HL-60 (cell line): Measurements from ENCODE around the gene IGSF9B.

Experiments used
- DNase-seq, 2 experiments: peaks; one replicate each; pipeline ENCODE4 v3.0.0-alpha.2; 2010 to 2020; ENCODE audit warnings: low read depth in 1 of 2, low spot score in 1 of 2
- H3K27ac ChIP-seq: fragments of 250-450 bp; sonication (Bioruptor Pico); replicated peaks from 2 replicates; pipeline ENCODE4 v1.5.1; 2020; ENCODE audit warnings: mild to moderate bottlenecking, moderate library complexity
- H3K27me3 ChIP-seq: fragments of 250-450 bp; sonication (Bioruptor Pico); 2 replicates; pipeline ENCODE4 v1.5.1; 2021; ENCODE audit warnings: mild to moderate bottlenecking, moderate library complexity; ENCODE audit not compliant: insufficient read depth, poor library complexity, severe bottlenecking
- H3K4me3 ChIP-seq: replicated peaks from 2 replicates; pipeline ENCODE4 v1.5.1; 2011; ENCODE audit warnings: mild to moderate bottlenecking, control low read depth, low read length; ENCODE audit not compliant: insufficient read depth
- CTCF ChIP-seq: IDR thresholded peaks from one replicate; pipeline ENCODE4 v1.5.1; 2011; ENCODE audit warnings: low read length, control low read depth, inconsistent platforms; ENCODE audit not compliant: insufficient read depth
- GABPA ChIP-seq: IDR thresholded peaks from 2 replicates; pipeline ENCODE4 v1.6.1; 2012; ENCODE audit warnings: low read depth
- POLR2AphosphoS5 ChIP-seq: IDR thresholded peaks from 2 replicates; pipeline ENCODE4 v1.6.1; 2012; ENCODE audit warnings: low read depth
- SPI1 ChIP-seq: IDR thresholded peaks from 2 replicates; pipeline ENCODE4 v1.6.1; 2012; ENCODE audit warnings: low read depth, mild to moderate bottlenecking, borderline replicate concordance
- TF ChIP-seq, protein P1 (sequence below): IDR thresholded peaks from 2 replicates; pipeline ENCODE4 v1.6.1; 2012; ENCODE audit warnings: low read depth; ENCODE audit not compliant: insufficient replicate concordance

IGSF9B gene

DNA sequence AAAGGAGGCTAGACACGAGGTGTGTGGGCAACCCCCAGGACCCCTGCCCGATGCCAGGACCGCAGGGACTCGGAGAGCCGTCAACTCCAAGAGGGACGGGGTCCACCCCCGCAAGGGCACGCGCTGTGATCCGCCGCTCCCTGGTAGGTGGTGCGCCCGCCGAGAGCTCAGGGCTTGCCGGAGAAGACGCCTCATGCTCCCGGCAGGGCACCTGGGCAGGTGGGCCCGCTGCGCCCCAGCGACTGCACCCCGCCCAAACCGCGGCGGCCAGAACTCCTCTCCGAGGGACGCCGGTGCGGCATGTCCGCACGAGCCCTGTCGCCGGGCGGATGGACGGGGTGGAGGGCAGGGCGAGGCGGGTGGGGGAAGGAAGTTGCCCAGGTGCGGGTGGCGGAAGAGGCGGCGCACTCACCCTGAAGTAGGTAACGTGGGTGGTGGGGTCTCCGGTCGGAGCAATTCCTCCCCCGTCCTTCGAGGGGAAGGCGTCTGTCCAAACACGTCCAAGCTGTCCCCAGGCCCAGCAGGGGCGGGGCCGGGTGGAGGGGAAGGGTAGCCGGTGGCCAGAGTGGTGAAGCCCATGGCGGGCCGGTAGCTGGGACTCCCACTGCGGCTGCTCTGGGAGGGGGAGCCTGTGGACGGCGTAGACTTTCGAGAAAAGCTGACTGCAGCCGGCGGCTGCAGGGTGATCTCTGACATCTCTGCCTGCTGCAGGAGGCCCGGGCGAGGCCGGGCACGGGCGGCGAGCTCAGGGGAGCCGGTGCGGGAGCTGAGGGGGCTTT lies 37.2 kb downstream of the IGSF9B start:
- DNase-seq = no peak
- TF ChIP-seq CTCF (no peak), POLR2AphosphoS5 (no peak), SPI1 (no peak), GABPA (no peak)
- TF ChIP-seq, protein P1, sequence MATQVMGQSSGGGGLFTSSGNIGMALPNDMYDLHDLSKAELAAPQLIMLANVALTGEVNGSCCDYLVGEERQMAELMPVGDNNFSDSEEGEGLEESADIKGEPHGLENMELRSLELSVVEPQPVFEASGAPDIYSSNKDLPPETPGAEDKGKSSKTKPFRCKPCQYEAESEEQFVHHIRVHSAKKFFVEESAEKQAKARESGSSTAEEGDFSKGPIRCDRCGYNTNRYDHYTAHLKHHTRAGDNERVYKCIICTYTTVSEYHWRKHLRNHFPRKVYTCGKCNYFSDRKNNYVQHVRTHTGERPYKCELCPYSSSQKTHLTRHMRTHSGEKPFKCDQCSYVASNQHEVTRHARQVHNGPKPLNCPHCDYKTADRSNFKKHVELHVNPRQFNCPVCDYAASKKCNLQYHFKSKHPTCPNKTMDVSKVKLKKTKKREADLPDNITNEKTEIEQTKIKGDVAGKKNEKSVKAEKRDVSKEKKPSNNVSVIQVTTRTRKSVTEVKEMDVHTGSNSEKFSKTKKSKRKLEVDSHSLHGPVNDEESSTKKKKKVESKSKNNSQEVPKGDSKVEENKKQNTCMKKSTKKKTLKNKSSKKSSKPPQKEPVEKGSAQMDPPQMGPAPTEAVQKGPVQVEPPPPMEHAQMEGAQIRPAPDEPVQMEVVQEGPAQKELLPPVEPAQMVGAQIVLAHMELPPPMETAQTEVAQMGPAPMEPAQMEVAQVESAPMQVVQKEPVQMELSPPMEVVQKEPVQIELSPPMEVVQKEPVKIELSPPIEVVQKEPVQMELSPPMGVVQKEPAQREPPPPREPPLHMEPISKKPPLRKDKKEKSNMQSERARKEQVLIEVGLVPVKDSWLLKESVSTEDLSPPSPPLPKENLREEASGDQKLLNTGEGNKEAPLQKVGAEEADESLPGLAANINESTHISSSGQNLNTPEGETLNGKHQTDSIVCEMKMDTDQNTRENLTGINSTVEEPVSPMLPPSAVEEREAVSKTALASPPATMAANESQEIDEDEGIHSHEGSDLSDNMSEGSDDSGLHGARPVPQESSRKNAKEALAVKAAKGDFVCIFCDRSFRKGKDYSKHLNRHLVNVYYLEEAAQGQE = no peak
- H3K27ac ChIP-seq = no peak overlapping the region
- H3K4me3 ChIP-seq = no peak overlapping the region
- H3K27me3 ChIP-seq = no peaks in the 10 kb centered on the region

GRCh38 chr11:133918608-133919260 lies 38.0 kb downstream of the IGSF9B start:
- no peak for DNase-seq
- Histone ChIP-seq H3K27me3 (no peaks in the 10 kb centered on the region), H3K4me3 (no peak overlapping the region), H3K27ac (no peak overlapping the region)
- TF ChIP-seq, protein P1 = no peak
- TF ChIP-seq CTCF = no peak
- no peak for TF ChIP-seq POLR2AphosphoS5
- TF ChIP-seq SPI1 = no peak
- no peak for TF ChIP-seq GABPA

DNA sequence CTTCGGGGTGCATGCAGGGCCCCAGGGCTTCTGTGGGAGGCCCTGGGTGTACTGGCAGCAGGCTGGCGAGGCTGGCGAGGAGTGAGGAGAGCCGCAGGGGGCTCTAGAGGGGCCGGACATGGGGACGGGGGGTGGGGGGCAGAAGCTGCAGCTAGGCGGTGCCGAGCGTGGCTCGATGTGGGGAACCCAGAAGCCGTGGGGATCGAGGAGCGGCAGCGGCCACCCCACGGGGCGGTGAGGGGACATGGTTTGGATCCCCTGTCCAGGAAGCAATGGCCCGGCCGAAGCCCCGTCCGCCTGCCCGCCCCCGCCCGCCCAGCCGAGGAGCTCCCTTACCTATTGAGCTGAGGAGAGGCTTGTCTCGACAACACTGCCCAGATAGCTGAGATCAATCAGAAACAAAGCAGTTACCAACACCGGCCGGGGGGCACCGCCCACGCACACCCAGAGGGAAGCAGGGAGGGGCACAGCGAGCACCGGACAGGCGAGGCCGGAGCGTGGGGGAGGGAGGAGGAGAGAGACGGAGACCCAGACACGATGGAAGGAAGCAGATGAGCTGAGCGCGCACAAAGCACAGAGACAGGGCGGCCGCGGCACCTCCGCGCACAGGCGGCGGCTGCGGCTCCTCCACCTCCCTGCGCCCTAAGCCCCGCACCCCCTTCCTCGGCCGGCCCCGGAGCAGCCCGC lies 38.7 kb downstream of the IGSF9B start:
- no peak for TF ChIP-seq POLR2AphosphoS5
- no peak for TF ChIP-seq CTCF
- TF ChIP-seq GABPA = no peak
- TF ChIP-seq, protein P1 = no peak
- TF ChIP-seq SPI1 = no peak
- no peak for DNase-seq
- Histone ChIP-seq H3K27me3 (no peaks in the 10 kb centered on the region), H3K27ac (no peak overlapping the region), H3K4me3 (no peak overlapping the region)
